Hindlimb muscle (tissue), 1 donor: ENCODE results near the gene MAGEB17. TPM values are rescaled to one million over a fixed set of nuclear protein-coding genes. Genes with fewer than 3 reads are reported as not detected.
"Not testable (repeated sequence)": the region's sequence is repeated elsewhere in the genome, so short reads cannot be mapped to it uniquely, and the experiment has no call there.

ENCODE experiments used
- DNase-seq: peaks from one replicate; pipeline ENCODE4 v3.0.0-alpha.2; 2013
- polyA plus RNA-seq: library from polyadenylated mRNA; unstranded; fragments of 120-200 nt; gene quantifications from one replicate; pipeline ENCODE4 v1.2.1, GENCODE V29; 2013; ENCODE audit not compliant: insufficient read length

The MAGEB17 gene
- polyA plus RNA-seq, 1 donor = 0.13 TPM

DNA sequence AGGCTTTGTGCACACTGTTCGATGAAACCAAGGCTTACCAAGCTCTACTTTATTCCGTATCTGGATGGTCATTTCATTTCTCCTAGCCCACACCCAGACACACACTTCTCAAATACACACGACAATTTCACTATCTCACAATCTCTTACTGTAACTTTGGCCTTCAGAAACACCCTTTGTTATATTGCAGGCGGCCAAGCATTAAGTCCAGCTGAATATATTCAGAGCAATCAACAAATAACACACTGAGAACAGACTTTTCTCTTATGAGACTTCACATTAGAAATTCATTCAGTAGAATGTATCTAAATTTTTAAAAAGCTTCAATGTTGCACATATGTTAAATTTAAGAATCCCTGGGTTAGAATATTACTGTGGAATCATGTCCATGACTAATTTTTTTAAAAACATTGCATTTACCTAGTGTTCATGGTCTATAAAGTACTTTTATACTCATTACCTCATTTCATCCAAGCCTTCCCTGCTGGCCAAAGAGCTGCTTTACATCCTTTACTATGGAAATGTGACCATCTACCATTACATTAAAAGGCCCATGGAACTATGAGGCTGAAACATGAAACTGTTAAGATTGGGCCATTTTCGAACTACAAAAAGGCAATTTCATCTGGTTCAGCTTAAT is 10.5 kb upstream of the MAGEB17 start:
- no peak for DNase-seq

DNA sequence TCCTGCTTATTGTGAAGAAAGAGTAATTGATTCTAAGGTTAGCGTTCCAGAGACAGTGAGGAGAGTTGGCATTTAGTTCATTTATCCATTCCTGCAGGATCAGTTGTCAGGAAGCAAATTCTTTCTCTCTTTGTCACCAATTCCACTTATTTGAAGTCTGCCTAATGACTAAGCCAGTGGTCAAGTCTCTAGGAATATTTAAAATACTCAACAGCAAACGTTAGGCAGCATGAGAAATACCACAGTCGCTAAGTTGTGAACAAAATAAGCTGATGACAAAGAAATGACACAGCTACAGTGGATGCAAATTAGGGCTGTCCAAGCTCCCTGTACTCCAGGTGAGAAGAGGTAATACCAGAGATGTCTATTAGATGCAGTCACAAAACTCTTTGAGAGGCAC is 6.6 kb upstream of the MAGEB17 start:
- DNase-seq = no peak

DNA sequence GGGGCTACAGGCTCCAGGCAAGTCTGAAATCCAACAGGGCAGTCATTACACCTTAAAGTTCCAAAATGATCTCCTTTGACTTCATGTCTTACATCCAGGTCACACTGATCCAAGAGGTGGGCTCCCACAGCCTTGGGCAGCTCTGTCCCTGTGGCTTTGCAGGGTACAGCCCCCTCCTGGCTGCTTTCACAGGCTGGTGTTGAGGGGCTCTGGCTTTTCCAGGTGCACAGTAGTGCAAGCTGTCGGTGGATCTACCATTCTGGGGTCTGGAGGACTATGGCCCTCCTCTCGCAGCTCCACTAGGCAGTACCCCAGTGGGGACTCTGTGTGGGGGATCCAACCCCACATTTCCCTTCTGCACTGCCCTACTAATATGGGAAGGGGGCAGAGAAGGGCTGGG is 6.1 kb upstream of the MAGEB17 start:
- not testable (repeated sequence) for DNase-seq

DNA sequence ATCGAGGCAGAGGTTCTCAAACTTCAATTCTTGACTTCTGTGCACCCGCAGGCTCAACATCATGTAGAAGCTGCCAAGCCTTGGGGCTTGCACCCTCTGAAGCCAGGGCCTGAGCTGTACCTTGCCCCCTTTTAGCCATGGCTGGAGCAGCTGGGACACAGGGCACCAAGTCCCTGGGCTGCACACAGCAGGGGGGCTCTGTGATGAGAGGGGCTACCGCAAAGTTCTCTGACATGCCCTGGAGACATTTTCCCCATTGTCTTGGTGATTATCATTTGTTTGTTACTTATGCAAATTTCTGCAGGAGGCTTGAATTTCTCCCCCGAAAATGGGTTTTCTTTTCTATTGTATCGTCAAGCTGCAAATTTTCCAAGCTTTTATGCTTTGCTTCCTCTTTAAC is 4.9 kb upstream of the MAGEB17 start:
- DNase-seq = no peak

DNA sequence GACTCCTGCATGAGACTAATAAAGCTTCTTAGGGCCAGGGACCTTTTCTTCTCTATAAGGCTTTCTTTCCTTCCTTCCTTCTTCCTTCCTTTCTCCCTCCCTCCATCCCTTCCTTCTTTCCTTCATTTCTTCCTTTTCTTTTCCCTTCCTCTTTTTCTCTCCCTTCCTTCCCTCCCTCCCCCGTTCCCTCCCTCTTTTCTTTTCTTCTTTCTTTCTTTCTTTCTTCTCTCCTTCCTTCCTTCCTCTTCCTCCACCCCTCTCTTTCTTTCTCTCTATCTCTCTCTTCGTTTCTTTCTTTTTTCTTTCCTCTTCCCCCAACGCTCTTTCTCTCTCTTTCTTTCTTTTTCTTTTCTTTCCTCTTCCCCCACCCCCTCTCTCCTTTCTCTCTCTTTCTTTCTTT is 2.5 kb upstream of the MAGEB17 start:
- DNase-seq = no peak

DNA sequence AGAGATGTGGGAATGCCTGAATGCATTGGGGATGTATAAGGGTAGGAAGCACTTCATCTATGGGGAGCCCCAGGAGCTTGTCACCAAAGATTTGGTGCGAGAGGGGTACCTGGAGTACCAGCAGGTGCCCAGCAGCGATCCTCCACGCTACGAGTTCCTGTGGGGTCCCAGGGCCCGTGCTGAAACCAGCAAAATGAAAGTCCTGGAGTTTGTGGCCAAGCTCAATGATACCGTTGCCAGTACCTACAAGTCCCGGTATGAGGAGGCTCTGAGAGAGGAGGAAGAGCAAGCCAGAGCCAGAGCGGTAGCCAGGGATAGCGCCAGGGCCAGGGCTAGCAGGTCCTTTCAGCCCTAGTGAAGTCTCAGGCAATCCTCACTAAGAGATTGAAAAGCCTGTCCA is 3.8 kb downstream of the MAGEB17 start:
- DNase-seq = no peak

DNA sequence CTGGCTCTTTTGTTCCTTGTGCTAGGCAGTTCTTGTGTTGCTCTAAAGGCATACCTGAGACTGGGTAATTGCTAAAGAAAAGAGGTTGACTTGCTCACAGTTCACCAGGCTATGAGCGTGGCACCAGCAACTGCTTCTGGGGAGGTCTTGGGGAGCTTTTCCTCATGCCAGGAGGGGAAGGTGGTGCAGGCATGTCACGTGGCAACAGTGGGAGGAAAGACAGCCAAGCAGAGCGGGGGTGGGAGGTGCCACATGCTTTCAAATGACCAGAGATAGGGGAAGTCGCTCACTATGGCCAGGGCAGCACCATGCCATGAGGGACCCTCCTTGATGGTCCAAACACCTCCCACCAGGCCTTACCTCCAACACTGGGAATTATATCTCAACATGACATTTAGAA is 4.7 kb downstream of the MAGEB17 start:
- DNase-seq = no peak

DNA sequence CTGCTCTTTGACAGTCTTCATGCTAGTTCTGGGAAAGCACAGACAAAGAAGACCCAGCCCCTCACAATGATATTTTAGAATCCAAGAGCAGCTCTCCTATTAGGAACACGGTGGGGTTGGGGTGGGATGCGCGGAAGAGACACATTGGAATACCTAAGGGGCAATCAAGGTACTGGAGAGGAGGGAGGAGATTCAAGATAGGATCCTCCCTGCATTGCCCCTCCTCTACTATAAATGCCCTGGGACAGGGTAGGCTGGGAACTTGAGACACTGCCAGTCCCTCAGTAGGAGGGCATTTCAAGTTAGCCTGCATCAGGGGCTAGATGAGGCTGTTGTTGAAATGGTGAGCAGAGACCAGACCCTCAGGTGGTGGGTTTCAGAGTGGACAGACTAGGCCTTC is 5.1 kb downstream of the MAGEB17 start:
- DNase-seq = no peak

DNA sequence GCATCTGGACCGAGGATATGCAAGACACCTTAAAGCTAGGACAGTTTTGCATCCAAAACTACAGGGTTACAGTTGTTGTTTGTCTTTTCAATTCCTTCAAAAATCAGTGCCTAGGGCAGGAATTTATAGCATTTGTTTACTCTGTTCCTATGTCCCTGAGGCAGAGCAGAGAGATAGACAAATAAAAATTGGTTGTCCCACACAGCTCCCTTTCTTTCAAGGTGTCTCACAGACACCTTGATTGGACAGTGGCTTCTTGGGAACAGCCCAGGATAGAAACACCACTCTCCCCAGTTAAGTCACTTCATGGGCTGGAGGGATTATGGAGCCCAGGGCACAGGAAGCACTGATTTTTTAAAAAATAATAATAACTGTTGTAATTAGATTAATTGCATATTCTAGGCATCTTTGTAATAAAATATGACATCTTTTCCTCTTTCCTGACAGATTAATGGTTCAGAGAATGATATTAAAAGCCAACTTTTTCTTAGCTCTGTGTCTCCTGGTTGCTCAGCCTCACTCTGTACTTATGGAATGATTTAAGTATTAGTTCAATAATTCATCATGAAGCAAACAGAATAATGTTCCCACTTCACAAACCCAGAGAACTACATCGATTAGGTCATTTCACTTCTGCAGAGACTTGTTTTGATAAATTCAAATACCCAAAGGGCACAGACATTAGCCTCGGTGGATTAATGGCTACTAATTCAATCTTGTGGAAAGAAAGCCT is 8.2 kb downstream of the MAGEB17 start:
- no peak for DNase-seq

DNA sequence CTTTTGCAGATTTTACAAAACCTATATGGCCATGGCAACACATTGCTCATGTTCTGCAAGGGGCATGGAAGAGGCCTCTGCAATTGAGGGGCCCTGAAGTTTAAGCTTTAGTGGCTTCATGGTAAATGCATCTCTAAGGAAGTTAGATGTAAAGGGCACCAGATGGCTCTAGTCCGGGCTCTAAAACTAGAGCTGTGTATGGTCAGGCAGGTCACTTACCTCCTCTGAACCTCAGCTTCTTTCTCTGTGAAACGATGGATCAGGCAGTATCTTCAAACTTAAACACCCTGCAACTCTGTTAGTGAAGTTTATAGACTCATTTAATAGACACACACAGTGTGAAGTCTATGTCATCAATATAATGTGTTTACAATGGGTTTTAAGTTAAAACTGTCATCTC is 10.0 kb downstream of the MAGEB17 start:
- no peak for DNase-seq

DNA sequence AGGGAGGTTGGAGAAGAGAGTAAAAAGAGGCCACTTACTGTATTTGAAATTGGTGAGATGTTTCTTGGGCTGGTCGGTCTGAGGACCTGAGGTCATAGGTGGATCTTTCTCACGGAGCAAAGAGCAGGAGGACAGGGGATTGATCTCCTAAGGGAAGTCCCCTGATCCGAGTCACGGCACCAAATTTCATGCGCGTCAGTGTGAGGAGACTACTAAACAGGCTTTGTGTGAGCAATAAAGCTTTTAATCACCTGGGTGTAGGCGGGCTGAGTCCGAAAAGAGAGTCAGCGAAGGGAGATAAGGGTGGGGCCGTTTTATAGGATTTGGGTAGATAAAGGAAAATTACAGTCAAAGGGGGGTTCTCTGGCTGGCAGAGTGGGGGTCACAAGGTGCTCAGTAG is 16.6 kb downstream of the MAGEB17 start:
- not testable (repeated sequence) for DNase-seq

DNA sequence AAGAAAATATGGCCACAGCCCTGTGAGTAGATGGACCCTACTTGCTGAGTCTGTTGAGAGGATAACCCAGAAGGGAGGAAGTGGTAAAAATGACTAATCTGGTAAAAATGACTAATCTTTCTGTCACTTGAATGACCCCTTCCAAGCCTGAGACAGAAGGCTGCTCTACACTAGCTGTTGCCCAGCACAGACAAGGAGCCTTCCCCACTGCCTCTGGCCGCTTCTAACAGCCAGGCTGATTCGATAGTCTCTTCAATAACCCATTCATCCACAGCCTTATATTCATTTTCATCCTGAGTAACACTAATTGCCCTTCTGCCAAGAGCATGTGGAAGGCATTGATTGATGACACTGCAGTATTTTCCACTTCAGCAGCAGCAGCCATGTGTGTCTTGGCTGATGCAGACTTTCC is 18.4 kb downstream of the MAGEB17 start:
- DNase-seq = no peak

DNA sequence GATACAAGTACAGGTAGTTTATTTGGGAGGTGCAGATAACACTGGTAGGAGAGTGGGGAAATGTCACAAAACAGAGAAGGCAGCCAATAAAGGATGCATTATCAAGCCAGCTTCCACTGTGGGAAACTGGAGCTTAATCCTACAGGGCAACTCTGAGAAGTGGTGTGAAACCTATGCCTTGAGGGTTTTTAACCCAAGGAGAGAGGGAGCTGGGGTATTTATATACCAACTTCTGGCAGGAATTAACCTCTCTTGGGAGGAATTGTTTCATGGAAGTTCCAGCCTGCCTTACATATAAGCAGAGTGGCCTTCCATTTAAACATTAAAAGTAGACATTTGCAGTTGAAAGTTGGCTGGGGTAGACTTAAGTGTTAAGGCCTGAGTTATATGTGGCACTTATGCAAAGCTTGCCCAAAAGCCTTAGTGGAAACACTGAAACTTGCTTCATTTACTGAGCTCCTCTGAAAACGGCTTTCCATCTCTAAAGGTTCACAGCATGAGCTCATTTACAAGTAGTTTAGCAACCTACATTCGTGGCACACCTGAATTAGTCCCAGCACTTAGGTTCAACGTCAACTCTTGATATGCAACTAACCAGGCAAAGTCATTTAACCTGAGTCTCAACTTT is 19.2 kb downstream of the MAGEB17 start:
- DNase-seq = no peak

DNA sequence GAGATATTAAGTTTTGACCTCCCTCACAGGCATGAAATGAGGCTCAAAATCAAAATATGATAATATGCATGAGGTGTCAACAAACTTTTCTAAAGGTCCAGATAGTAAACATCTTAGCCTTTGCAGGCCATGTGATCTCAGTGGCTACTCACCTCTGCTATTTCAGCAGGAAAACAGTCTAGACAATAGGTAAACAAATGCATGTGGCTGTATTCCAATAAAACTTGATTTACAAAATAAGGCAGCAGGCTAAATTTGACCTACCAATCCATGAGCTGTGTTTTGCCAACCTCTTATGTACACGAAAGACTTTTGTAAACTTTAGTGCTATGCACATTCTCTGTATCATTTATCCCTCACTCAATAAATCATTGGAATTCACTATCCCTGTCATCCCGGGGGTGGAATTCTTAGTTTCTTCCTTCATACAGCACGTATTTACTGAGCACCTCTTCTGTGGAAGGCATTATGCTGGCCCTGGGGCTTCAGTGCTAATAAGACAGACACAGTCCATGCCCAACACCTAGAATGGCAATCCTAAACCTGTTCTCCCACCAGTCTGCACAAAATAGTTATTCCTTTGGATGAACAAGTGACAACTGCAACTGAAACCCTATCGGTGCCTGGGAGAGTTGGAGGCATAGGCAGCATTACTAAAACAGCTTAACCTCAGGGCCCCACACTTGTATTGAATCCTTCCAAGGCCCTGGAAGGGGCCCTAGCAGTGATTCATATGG is 19.9 kb downstream of the MAGEB17 start:
- no peak for DNase-seq

DNA sequence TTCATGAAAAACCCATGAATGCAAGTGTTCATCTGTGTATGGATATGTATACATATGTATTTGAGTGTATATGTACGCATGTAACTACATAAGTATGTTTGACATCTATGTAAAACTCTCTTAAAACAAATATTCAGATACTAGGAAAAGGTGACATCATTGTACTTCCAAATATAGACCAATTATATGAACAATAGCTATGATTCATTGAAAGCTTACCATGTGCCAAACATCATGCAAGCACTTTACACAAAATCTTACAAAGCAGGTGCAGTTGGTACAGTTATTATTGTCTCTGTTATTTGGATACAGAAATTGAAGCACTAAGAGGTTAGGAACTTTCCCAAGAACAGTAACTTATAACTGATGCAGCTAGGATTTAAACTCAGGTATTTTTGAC is 21.4 kb downstream of the MAGEB17 start:
- DNase-seq = no peak

DNA sequence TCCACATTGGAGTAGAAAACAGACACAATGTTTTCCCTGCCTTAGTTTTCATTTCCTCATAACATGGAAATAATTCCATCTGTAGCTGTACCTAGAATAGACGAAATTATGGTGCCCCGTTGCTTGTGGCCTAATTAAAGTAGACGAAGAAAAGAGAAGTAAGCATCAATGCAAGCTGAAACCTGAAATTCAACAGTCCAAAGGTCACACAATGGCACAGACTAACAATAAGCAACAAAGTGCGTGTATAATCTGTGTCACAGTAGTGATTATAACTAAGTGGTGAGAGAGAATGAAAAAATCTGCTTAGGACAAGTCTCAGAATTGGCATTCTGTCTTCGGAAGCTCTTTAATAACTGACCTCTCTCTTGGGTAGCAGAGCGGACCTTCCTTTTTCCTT is 24.3 kb downstream of the MAGEB17 start:
- DNase-seq = no peak

DNA sequence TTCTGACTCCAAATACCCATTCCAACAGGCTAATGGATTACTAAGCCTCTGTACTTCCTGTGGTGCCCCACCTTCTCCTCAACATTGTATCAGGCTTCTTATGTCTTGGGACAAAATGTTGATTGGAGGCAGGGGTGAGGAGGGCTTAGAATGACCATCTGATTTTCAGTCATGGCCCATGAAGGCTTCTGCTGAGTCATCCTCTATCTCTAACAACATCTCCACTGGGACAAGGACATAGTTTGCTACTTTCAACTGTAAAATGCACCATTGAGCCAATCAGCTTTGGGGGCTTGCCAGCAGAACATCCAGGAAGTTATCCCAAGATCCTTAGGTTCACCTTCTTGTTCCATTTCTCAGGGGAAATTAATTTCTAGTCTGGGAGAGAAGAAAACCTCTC is 29.5 kb downstream of the MAGEB17 start:
- no peak for DNase-seq

DNA sequence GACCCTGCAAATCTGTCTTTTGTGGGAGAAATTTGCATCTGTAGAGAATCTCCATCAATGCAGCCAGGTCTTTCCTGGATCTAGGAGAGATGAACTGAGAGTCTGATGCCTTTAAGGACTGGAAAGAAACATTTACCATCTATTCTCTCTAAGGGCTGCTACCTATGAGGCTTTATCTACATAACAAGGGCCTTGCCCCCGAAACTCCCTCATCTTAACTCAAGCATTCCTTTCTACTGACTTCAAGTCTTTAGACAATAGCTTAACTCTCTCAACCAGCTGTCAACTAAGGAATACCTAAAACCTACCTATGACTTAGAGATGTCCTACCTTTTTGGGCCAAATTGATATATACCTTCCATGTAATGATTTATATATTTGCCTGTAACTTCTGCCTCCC is 32.1 kb downstream of the MAGEB17 start:
- no peak for DNase-seq

DNA sequence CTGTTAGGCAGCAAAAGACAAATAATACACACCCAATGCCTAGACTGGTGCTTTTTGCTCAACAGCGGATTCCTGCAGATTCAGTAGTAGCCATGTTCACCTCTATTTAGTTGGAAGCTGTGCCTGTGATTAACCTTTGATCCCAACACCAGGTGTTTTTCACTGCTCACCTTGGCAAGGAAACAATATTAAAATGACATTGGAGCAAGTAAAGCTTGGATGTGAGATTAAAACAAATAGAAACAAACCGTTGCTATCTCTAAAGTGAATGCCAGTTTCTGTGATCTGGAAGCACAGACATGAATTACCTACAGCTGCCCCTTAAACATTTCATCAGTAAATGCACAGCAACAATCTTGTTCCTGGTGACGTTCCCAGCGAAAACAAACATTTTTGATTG is 35.7 kb downstream of the MAGEB17 start:
- no peak for DNase-seq

DNA sequence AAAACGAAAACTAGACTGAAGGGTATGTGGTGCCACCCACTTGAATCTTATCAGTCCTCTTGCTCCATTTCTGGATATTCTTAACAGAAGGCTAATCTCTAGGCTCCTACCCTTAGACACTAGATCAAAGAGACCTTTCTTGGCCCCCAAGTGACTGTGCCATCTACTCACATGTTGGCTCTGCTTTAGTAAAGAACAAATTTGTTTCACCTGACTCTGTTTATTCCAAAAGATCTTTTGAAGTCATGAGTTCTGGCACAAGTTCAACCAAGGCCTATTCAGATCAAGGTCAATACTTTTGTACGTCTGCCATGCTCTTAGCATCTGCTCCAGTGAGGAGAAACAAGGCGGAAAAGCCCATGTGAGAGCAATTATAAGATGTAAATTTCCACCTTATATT is 37.3 kb downstream of the MAGEB17 start:
- DNase-seq = no peak

DNA sequence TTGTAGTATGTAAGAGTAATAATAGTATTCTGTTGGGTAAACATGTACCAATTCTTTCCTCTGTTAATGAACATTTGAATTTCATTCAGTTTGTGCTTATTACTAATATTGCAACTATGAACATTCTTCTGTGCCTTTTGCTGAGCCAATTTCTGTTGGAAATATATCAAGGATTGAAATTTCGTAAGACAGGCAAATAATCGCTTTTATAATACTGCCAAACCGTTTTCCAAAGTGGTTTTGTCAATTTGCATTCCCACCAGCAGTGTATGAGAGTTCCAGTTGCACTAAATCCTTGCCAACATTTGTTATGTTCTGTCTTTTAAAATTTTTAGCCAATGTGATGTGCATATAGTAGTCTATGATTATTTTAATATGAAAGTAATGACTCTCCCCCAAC is 38.6 kb downstream of the MAGEB17 start:
- no peak for DNase-seq

DNA sequence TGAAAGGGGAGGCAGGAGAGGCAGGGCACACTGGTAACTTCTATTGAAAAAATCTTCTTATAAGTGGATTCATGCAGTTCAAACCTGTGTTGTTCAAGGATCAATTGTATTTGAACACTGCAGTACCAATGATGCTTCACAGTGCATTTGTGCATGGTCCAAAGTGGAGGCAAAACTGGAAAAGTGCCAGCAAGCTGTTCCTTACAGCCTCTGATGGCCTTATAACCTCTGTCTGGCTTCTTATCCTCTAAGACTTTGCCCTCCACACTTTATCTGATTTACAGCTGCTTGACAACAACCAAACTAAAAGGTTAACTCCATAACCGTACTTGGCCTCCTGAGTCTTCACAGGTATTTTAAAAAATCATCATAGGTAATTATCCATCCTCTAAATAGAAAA is 40.4 kb downstream of the MAGEB17 start:
- DNase-seq = no peak

DNA sequence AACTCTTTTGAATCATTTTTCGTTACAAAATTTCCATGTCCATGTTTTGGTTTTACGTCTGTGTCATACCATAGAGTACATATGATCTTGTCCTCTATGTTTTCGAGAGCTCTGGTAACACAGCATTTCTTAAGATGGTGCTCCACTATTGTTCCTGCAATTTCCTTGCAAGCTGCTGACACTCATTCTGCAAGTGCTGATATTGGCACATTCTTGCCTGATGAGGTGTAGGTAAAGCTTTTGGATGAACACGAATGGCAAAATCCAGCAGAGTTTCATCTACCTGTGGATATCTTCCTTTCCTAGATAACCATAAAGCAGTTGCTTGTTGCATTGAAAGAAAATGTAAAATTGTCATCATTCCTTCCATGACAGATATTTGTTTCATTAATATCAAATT is 41.3 kb downstream of the MAGEB17 start:
- no peak for DNase-seq

DNA sequence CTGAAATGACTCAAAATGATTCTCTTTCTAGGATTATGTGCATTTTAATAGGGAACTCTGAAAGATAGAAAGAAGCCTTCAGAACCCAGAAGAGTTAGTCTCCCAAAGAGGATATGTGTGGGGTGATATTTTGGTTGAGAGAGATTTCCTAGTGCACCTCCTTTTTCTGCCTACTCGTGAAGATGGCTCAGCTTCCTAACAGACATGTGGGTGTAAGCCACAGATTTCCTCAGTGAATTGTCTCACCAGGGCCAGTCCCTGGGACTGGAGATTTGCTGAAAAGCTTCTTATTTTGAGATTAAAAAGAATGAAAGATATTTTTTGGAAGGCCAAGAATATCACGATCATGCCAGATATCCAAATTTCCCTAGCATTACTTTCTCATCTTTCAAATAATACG is 42.8 kb downstream of the MAGEB17 start:
- DNase-seq = no peak
